GM13976 (cell line): Measurements from ENCODE around the gene SGO1.
"Not testable (repeated sequence)": the region's sequence is repeated elsewhere in the genome, so short reads cannot be mapped to it uniquely, and the experiment has no call there.

Source experiments
- DNase-seq: peaks from one replicate; pipeline ENCODE4 v3.0.0; 2012; ENCODE audit warnings: low spot score
- CTCF ChIP-seq: IDR thresholded peaks from 2 replicates; pipeline ENCODE4 v1.5.1; 2012; ENCODE audit warnings: borderline replicate concordance, mild to moderate bottlenecking; ENCODE audit not compliant: insufficient read depth; ENCODE audit errors: extremely low read depth, missing control alignments, control extremely low read depth
- in situ Hi-C: fragments of 300-500 bp; cut with MboI; formaldehyde crosslinking; loops from one replicate; pipeline ENCODE4 v1.12.0; 2022; ENCODE audit warnings: low sequenced_read_pairs, mixed read lengths, inconsistent platforms; ENCODE audit not compliant: unreplicated experiment

Gene SGO1

GRCh38 chr3:20218215-20218614 lies 32.2 kb upstream of the SGO1 start:
- no peak for TF ChIP-seq CTCF
- in situ Hi-C loops, result no loop called here
- no peak for DNase-seq

- in situ Hi-C loops, result no loop called here
- no peak for DNase-seq
- TF ChIP-seq CTCF, result no peak
These were observed 29.6 kb upstream of the SGO1 start for GRCh38 chr3:20215636-20216035.

GRCh38 chr3:20213491-20213890 lies 27.5 kb upstream of the SGO1 start:
- DNase-seq, in situ Hi-C loops: not testable (repeated sequence)

GRCh38 chr3:20207945-20208344 lies 21.9 kb upstream of the SGO1 start:
- in situ Hi-C loops, DNase-seq: not testable (repeated sequence)

GRCh38 chr3:20205898-20206297 lies 19.9 kb upstream of the SGO1 start:
- DNase-seq, in situ Hi-C loops: not testable (repeated sequence)

- in situ Hi-C loops, result no loop called here
- no peak for TF ChIP-seq CTCF
These were observed 15.1 kb upstream of the SGO1 start for GRCh38 chr3:20201143-20201542.

GRCh38 chr3:20197775-20198174 lies 11.8 kb upstream of the SGO1 start:
- DNase-seq, result no peak
- TF ChIP-seq CTCF, result no peak
- in situ Hi-C loops, result no loop called here

More at GRCh38 chr3:20201143-20201542, 15.1 kb upstream of the SGO1 start:
- no peak for DNase-seq

GRCh38 chr3:20194793-20195460 lies 8.9 kb upstream of the SGO1 start:
- DNase-seq, result no peak
- no peak for TF ChIP-seq CTCF
- in situ Hi-C loops, result no loop called here
